Erythroblast (primary cell): ENCODE results near the gene BCL2.

Experiments
- GATA1 ChIP-seq: IDR thresholded peaks from 2 replicates; pipeline ENCODE4 v1.6.1; 2011; ENCODE audit warnings: low read depth, mild to moderate bottlenecking, control low read depth, low read length, moderate library complexity
- POLR2A ChIP-seq: IDR thresholded peaks from 2 replicates; pipeline ENCODE4 v1.6.1; 2011; ENCODE audit warnings: mild to moderate bottlenecking, low read length

- no peak for TF ChIP-seq POLR2A
- no peak for TF ChIP-seq GATA1
Measured at GRCh38 chr18:63082366-63083019, 237.1 kb downstream of the BCL2 start.
